ENCODE measurements around the gene ABCA8. TPM values are rescaled to one million over a fixed set of nuclear protein-coding genes. Genes with fewer than 3 reads are reported as not detected.

The ABCA8 gene
- total RNA-seq, 1 experiment from 2014 or later, result 0.15 TPM

DNA sequence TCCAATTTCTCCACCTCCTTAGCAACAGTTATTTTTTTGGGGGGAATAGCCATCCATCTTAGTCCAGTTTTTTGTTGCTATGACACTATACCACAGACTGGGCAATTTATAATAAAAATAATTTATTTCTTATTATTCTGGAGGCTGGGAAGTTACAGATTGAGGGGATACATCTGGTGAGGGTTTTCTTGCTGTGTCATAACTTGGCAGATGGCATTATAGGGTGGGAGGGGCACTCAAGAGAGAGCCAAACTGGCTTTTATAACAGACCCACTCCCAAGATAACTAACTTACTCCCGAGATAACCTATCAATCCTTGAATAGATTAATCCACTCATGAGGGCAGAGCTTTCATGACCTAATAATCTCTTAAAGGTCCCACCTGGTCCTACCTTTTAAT lies 84.2 kb downstream of the ABCA8 start (continued):
- TF ChIP-seq ARID4B (CRISPR knock-in tag; IDR thresholded peaks at IDR 0.05; ENCODE audit: borderline replicate concordance) (no peak), TEAD4 (CRISPR knock-in tag; IDR thresholded peaks at IDR 0.05) (no peak), HMGA2 (CRISPR knock-in tag; IDR thresholded peaks at IDR 0.05) (no peak), ZNF281 (CRISPR knock-in tag; IDR thresholded peaks at IDR 0.05) (no peak)

- CTCF ChIA-PET, result no interaction called here
- H3K9me3 Mint-ChIP-seq, result no peaks in the 10 kb centered on the region
Observed at GRCh38 chr17:68870161-68870826, 84.9 kb downstream of the ABCA8 start.

More at GRCh38 chr17:68870161-68870826, 84.9 kb downstream of the ABCA8 start:
- no peaks in the 10 kb centered on the region for H3K36me3 Mint-ChIP-seq
- H3K27me3 Mint-ChIP-seq (ENCODE audit: low read depth), result no peaks in the 10 kb centered on the region
- H3K4me1 Mint-ChIP-seq, result no peaks in the 10 kb centered on the region
- POLR2A ChIA-PET, result no interaction called here
- H3K27ac Mint-ChIP-seq, result no peak overlapping the region
- no peak overlapping the region for H3K4me3 Mint-ChIP-seq
- ATAC-seq, result no peak
- no peak for DNase-seq (ENCODE audit: low spot score)
- TF ChIP-seq TEAD4 (CRISPR knock-in tag; IDR thresholded peaks at IDR 0.05) (no peak), NR1H2 (CRISPR knock-in tag; IDR thresholded peaks at IDR 0.05) (no peak), FOXP1 (CRISPR knock-in tag; IDR thresholded peaks at IDR 0.05; ENCODE audit: borderline replicate concordance) (no peak), PRRX2 (CRISPR knock-in tag; IDR thresholded peaks at IDR 0.05) (no peak), ZSCAN18 (CRISPR knock-in tag; IDR thresholded peaks at IDR 0.05) (no peak), ZNF232 (CRISPR knock-in tag; IDR thresholded peaks at IDR 0.05) (no peak), CTCF (IDR thresholded peaks at IDR 0.05) (no peak), ZBTB21 (CRISPR knock-in tag; IDR thresholded peaks at IDR 0.05; ENCODE audit: borderline replicate concordance) (no peak), NFYB (CRISPR knock-in tag; conservative IDR thresholded peaks at IDR 0.05; ENCODE audit: low read depth) (no peak)
- TF ChIP-seq, protein P1, sequence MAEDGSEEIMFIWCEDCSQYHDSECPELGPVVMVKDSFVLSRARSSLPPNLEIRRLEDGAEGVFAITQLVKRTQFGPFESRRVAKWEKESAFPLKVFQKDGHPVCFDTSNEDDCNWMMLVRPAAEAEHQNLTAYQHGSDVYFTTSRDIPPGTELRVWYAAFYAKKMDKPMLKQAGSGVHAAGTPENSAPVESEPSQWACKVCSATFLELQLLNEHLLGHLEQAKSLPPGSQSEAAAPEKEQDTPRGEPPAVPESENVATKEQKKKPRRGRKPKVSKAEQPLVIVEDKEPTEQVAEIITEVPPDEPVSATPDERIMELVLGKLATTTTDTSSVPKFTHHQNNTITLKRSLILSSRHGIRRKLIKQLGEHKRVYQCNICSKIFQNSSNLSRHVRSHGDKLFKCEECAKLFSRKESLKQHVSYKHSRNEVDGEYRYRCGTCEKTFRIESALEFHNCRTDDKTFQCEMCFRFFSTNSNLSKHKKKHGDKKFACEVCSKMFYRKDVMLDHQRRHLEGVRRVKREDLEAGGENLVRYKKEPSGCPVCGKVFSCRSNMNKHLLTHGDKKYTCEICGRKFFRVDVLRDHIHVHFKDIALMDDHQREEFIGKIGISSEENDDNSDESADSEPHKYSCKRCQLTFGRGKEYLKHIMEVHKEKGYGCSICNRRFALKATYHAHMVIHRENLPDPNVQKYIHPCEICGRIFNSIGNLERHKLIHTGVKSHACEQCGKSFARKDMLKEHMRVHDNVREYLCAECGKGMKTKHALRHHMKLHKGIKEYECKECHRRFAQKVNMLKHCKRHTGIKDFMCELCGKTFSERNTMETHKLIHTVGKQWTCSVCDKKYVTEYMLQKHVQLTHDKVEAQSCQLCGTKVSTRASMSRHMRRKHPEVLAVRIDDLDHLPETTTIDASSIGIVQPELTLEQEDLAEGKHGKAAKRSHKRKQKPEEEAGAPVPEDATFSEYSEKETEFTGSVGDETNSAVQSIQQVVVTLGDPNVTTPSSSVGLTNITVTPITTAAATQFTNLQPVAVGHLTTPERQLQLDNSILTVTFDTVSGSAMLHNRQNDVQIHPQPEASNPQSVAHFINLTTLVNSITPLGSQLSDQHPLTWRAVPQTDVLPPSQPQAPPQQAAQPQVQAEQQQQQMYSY (CRISPR knock-in tag; IDR thresholded peaks at IDR 0.05), result no peak
- TF ChIP-seq, protein P2, sequence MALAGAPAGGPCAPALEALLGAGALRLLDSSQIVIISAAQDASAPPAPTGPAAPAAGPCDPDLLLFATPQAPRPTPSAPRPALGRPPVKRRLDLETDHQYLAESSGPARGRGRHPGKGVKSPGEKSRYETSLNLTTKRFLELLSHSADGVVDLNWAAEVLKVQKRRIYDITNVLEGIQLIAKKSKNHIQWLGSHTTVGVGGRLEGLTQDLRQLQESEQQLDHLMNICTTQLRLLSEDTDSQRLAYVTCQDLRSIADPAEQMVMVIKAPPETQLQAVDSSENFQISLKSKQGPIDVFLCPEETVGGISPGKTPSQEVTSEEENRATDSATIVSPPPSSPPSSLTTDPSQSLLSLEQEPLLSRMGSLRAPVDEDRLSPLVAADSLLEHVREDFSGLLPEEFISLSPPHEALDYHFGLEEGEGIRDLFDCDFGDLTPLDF (CRISPR knock-in tag; IDR thresholded peaks at IDR 0.05), result no peak
